ENCODE measurements around the gene RAB11FIP3. TPM values are rescaled to one million over a fixed set of nuclear protein-coding genes. Genes with fewer than 3 reads are reported as not detected.

RAB11FIP3 gene
- polyA plus RNA-seq, 1 of the 3 experiments (the other 2 are of a cell fraction), result 24.8 TPM

- ChIA-PET CTCF (interaction anchor here (0.6 to 3.3 kb wide), 2 partner anchors 12 to 24 kb away, joined by 3 to 20 read pairs; no protein-coding TSS in a partner anchor), POLR2A (no interaction called here)
- Histone ChIP-seq H3K4me2 (no peak overlapping the region), H3K36me3 (replicated peaks in 1 of 2; ENCODE audit: control insufficient read depth in 1 of 2, insufficient read depth in 2 of 2, low read length in 1 of 2) (peaks cover 3 to 13% of the 10 kb centered on the region in 2 experiments), H3K27ac (ENCODE audit: low read depth in 2 of 2, low read length in 1 of 2) (no peak overlapping the region), H3K9me3 (no peaks in the 10 kb centered on the region), H3F3A (replicated peaks; ENCODE audit: insufficient read depth) (no peaks in the 10 kb centered on the region), H3K4me3 (ENCODE audit: low read depth in 2 of 2, low read length in 1 of 2) (no peak overlapping the region), H4K20me1 (ENCODE audit: insufficient read depth) (no peaks in the 10 kb centered on the region), H2AFZ (ENCODE audit: low read depth) (no peak overlapping the region), H3K27me3 (ENCODE audit: insufficient read depth) (no peaks in the 10 kb centered on the region), H3K9ac (no peak overlapping the region), H3K9me2 (no peaks in the 10 kb centered on the region), H3K79me2 (ENCODE audit: insufficient read depth) (no peaks in the 10 kb centered on the region), H3K4me1 (ENCODE audit: control insufficient read depth in 1 of 2, insufficient read depth in 2 of 2, low read depth in 1 of 2, low read length in 1 of 2) (no peaks in the 10 kb centered on the region)
- 87% methylated on average over 9 of the region's 12 CpGs for WGBS (ENCODE audit: low lambda C conversion rate)
- DNase-seq, result no peak
- TF ChIP-seq PBX3 (IDR thresholded peaks at IDR 0.05) (no peak), RAD21 (IDR thresholded peaks at IDR 0.05; ENCODE audit: low read length) (no peak), CHD2 (IDR thresholded peaks at IDR 0.05; ENCODE audit: low read length, partially characterized antibody) (no peak), POLR2AphosphoS5 (IDR thresholded peaks at IDR 0.05; ENCODE audit: low read depth, low read length) (no peak), ELF1 (IDR thresholded peaks at IDR 0.05) (no peak), MAX (IDR thresholded peaks at IDR 0.05; ENCODE audit: low read depth) (no peak), MEF2A (IDR thresholded peaks at IDR 0.05; ENCODE audit: borderline replicate concordance, low read depth) (no peak), RFX5 (IDR thresholded peaks at IDR 0.05; ENCODE audit: low read length) (no peak)
These were observed 74.5 kb downstream of the RAB11FIP3 start for GRCh38 chr16:499924-500323.

- Histone ChIP-seq H3K9me2 (no peaks in the 10 kb centered on the region), H3K9ac (no peak overlapping the region), H3F3A (replicated peaks; ENCODE audit: insufficient read depth) (no peaks in the 10 kb centered on the region), H3K27ac (ENCODE audit: low read depth in 2 of 2, low read length in 1 of 2) (no peak overlapping the region), H3K79me2 (ENCODE audit: insufficient read depth) (no peaks in the 10 kb centered on the region), H3K27me3 (ENCODE audit: insufficient read depth) (no peaks in the 10 kb centered on the region), H3K9me3 (no peaks in the 10 kb centered on the region), H3K4me2 (no peak overlapping the region), H2AFZ (ENCODE audit: low read depth) (no peak overlapping the region), H3K4me1 (ENCODE audit: control insufficient read depth in 1 of 2, insufficient read depth in 2 of 2, low read depth in 1 of 2, low read length in 1 of 2) (no peaks in the 10 kb centered on the region), H4K20me1 (ENCODE audit: insufficient read depth) (no peaks in the 10 kb centered on the region), H3K4me3 (ENCODE audit: low read depth in 2 of 2, low read length in 1 of 2) (no peak overlapping the region), H3K36me3 (replicated peaks in 1 of 2; ENCODE audit: control insufficient read depth in 1 of 2, insufficient read depth in 2 of 2, low read length in 1 of 2) (peaks cover 3 to 20% of the 10 kb centered on the region in 2 experiments)
- ChIA-PET CTCF (interaction anchor here (1.2 kb wide), 1 partner anchor 138 kb away, joined by 3 read pairs; no protein-coding TSS in a partner anchor), POLR2A (no interaction called here)
- DNase-seq, result no peak
- WGBS (ENCODE audit: low lambda C conversion rate), result 89% methylated on average over 9 of the region's 12 CpGs
- no peak for TF ChIP-seq CTCF (IDR thresholded peaks at IDR 0.05)
- TF ChIP-seq PBX3 (IDR thresholded peaks at IDR 0.05), result no peak
- no peak for TF ChIP-seq USF2 (IDR thresholded peaks at IDR 0.05; ENCODE audit: borderline replicate concordance, low read depth, low read length)
- no peak for TF ChIP-seq FOXM1 (IDR thresholded peaks at IDR 0.05; ENCODE audit: low read depth)
- no peak for TF ChIP-seq GATA2 (CRISPR knock-in tag; IDR thresholded peaks at IDR 0.05)
- TF ChIP-seq TAF1 (IDR thresholded peaks at IDR 0.05; ENCODE audit: borderline replicate concordance, low read depth, low read length), result no peak
- TF ChIP-seq FOXJ3 (CRISPR knock-in tag; IDR thresholded peaks at IDR 0.05), result no peak
- TF ChIP-seq POLR2AphosphoS5 (IDR thresholded peaks at IDR 0.05; ENCODE audit: low read depth, low read length), result no peak
- TF ChIP-seq EP300 (IDR thresholded peaks at IDR 0.05; ENCODE audit: borderline replicate concordance in 1 of 2, low read depth in 1 of 2, low read length in 1 of 2), result no peak
- no peak for TF ChIP-seq NFIC (IDR thresholded peaks at IDR 0.05; ENCODE audit: borderline replicate concordance)
These were observed 75.3 kb downstream of the RAB11FIP3 start for GRCh38 chr16:500709-501108.
